Stomach (tissue), 4 donors: Measurements from ENCODE around the gene PPCDC.

Source experiments
- POLR2A ChIP-seq, 4 donors: fragments of 450-650 bp; IDR thresholded peaks; one replicate each; pipeline ENCODE4 v1.6.1; 2016; ENCODE audit warnings: antibody characterized with exemption in 4 of 4, control low read depth in 2 of 4, mild to moderate bottlenecking in 1 of 4, moderate library complexity in 1 of 4
- TF ChIP-seq, protein P1 (sequence below), 7 experiments: fragments of 450-650 bp in 4 of 7; fragments of 200-600 bp in 3 of 7; sonication (generic) in 3 of 7; IDR thresholded peaks; one replicate each; pipeline ENCODE4 v1.5.1; 2016 to 2019; ENCODE audit warnings: antibody characterized with exemption in 7 of 7, control low read depth in 2 of 7, mild to moderate bottlenecking in 1 of 7

DNA sequence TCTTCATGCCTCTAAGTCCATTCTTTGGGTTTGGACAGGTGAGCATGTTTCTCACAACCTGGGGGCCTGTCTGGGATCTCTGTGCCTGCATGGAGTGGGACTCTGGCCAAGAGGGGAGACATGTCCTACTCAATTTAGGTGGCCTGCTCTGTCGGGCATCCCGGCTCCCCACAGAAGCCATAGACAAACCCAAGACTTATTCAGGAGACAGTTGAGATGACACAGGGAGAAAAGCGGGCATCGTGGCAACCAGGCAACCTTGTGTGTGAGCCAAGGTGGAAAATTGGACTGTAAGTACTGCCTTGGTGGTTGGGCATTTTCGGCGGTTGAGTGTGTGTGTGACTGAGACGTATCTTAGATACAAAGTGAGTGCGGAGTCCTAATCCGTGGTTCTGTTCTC lies 40.5 kb downstream of the PPCDC start:
- TF ChIP-seq, protein P1, sequence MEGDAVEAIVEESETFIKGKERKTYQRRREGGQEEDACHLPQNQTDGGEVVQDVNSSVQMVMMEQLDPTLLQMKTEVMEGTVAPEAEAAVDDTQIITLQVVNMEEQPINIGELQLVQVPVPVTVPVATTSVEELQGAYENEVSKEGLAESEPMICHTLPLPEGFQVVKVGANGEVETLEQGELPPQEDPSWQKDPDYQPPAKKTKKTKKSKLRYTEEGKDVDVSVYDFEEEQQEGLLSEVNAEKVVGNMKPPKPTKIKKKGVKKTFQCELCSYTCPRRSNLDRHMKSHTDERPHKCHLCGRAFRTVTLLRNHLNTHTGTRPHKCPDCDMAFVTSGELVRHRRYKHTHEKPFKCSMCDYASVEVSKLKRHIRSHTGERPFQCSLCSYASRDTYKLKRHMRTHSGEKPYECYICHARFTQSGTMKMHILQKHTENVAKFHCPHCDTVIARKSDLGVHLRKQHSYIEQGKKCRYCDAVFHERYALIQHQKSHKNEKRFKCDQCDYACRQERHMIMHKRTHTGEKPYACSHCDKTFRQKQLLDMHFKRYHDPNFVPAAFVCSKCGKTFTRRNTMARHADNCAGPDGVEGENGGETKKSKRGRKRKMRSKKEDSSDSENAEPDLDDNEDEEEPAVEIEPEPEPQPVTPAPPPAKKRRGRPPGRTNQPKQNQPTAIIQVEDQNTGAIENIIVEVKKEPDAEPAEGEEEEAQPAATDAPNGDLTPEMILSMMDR (IDR thresholded peaks at IDR 0.05): no peak
- no peak for TF ChIP-seq POLR2A (IDR thresholded peaks at IDR 0.05)
